Astrocyte (in vitro differentiated cells and primary cell): Measurements from ENCODE around the gene SLC25A48. TPM values are rescaled to one million over a fixed set of nuclear protein-coding genes. Genes with fewer than 3 reads are reported as not detected.

Experiments
- DNase-seq: peaks from one replicate; pipeline ENCODE4 v3.0.0-alpha.2; 2010; ENCODE audit warnings: low read depth
- FAIRE-seq: peaks from 2 replicates; lab custom pipeline; 2011; peaks lifted over from hg19 to GRCh38; lab: Jason Lieb, UNC
- H2AFZ ChIP-seq: 2 replicates; pipeline ENCODE4 v1.6.0; 2012; ENCODE audit warnings: low read depth, low read length, inconsistent platforms
- H3K27ac ChIP-seq: 2 replicates; pipeline ENCODE4 v1.5.1; 2011; ENCODE audit warnings: low read depth, low read length, inconsistent platforms
- H3K27me3 ChIP-seq: 2 replicates; pipeline ENCODE4 v1.6.0; 2011; ENCODE audit warnings: low read length, inconsistent platforms; ENCODE audit not compliant: insufficient read depth
- H3K36me3 ChIP-seq: 2 replicates; pipeline ENCODE4 v1.5.1; 2011; ENCODE audit warnings: low read length, inconsistent platforms; ENCODE audit not compliant: insufficient read depth
- H3K4me1 ChIP-seq: 2 replicates; pipeline ENCODE4 v1.5.1; 2011; ENCODE audit warnings: low read length, inconsistent platforms; ENCODE audit not compliant: insufficient read depth
- H3K4me2 ChIP-seq: 2 replicates; pipeline ENCODE4 v1.6.0; 2012; ENCODE audit warnings: low read length, inconsistent platforms
- H3K4me3 ChIP-seq: 2 replicates; pipeline ENCODE4 v1.5.1; 2011; ENCODE audit warnings: low read depth, mild to moderate bottlenecking, low read length, inconsistent platforms; ENCODE audit not compliant: insufficient read depth
- H3K79me2 ChIP-seq: 2 replicates; pipeline ENCODE4 v1.6.0; 2012; ENCODE audit warnings: mild to moderate bottlenecking, low read length, inconsistent platforms; ENCODE audit not compliant: insufficient read depth
- H3K9ac ChIP-seq: 2 replicates; pipeline ENCODE4 v1.6.0; 2012; ENCODE audit warnings: mild to moderate bottlenecking, low read length, inconsistent platforms
- H3K9me3 ChIP-seq: 2 replicates; pipeline ENCODE4 v1.5.1; 2012; ENCODE audit warnings: low read depth, mild to moderate bottlenecking, low read length, inconsistent platforms; ENCODE audit not compliant: insufficient read depth
- H4K20me1 ChIP-seq: 2 replicates; pipeline ENCODE4 v1.6.0; 2012; ENCODE audit warnings: low read length, inconsistent platforms; ENCODE audit not compliant: insufficient read depth
- H3K27ac Mint-ChIP-seq: one replicate; pipeline ENCODE4 v1.8.0; 2021; ENCODE audit warnings: mild to moderate bottlenecking, mixed read lengths; ENCODE audit not compliant: unreplicated experiment
- H3K27me3 Mint-ChIP-seq: one replicate; pipeline ENCODE4 v1.8.0; 2021; ENCODE audit warnings: low read depth, mixed read lengths; ENCODE audit not compliant: unreplicated experiment
- H3K36me3 Mint-ChIP-seq: one replicate; pipeline ENCODE4 v1.8.0; 2021; ENCODE audit warnings: low read depth, mixed read lengths; ENCODE audit not compliant: unreplicated experiment
- H3K4me1 Mint-ChIP-seq: one replicate; pipeline ENCODE4 v1.8.0; 2021; ENCODE audit warnings: low read depth, mixed read lengths; ENCODE audit not compliant: unreplicated experiment
- H3K4me3 Mint-ChIP-seq: one replicate; pipeline ENCODE4 v1.8.0; 2021; ENCODE audit warnings: mild to moderate bottlenecking, moderate library complexity, mixed read lengths; ENCODE audit not compliant: unreplicated experiment
- H3K9me3 Mint-ChIP-seq: one replicate; pipeline ENCODE4 v1.8.0; 2021; ENCODE audit warnings: mild to moderate bottlenecking, mixed read lengths; ENCODE audit not compliant: unreplicated experiment
- EZH2 ChIP-seq: IDR thresholded peaks from 2 replicates; pipeline ENCODE4 v1.6.1; 2012; ENCODE audit warnings: mild to moderate bottlenecking, low read length, inconsistent platforms; ENCODE audit not compliant: insufficient read depth
- total RNA-seq: library from RNA; stranded (reverse); gene quantifications from 2 replicates; pipeline ENCODE4 v1.2.1, GENCODE V29; 2021
- TF ChIP-seq, protein P1 (sequence below): IDR thresholded peaks from 2 replicates; pipeline ENCODE4 v1.5.1; 2011; ENCODE audit warnings: low read depth, mild to moderate bottlenecking, inconsistent platforms, low read length, moderate library complexity; ENCODE audit not compliant: insufficient read depth

The SLC25A48 gene
- total RNA-seq, 1 donor from 2014 or later = not detected

GRCh38 chr5:135823881-135824280 is 10.6 kb upstream of the SLC25A48 start:
- H3K36me3 ChIP-seq = no peaks in the 10 kb centered on the region
- no peak for TF ChIP-seq EZH2
- Mint-ChIP-seq H3K27ac (no peak overlapping the region), H3K4me1 (no peaks in the 10 kb centered on the region), H3K36me3 (no peaks in the 10 kb centered on the region), H3K9me3 (peaks cover 7% of the 10 kb centered on the region), H3K27me3 (peaks cover 59% of the 10 kb centered on the region), H3K4me3 (no peak overlapping the region)
- H4K20me1 ChIP-seq = no peaks in the 10 kb centered on the region
- no peaks in the 10 kb centered on the region for H3K4me1 ChIP-seq
- H3K27ac ChIP-seq = no peak overlapping the region
- no peak overlapping the region for H3K9ac ChIP-seq
- no peak overlapping the region for H3K4me2 ChIP-seq
- no peak for DNase-seq
- no peaks in the 10 kb centered on the region for H3K9me3 ChIP-seq
- no peak for FAIRE-seq
- no peaks in the 10 kb centered on the region for H3K79me2 ChIP-seq
- H3K27me3 ChIP-seq = no peaks in the 10 kb centered on the region
- H3K4me3 ChIP-seq = no peak overlapping the region
- no peak overlapping the region for H2AFZ ChIP-seq

GRCh38 chr5:135824541-135825041 is 9.9 kb upstream of the SLC25A48 start:
- H3K9me3 ChIP-seq = no peaks in the 10 kb centered on the region
- peaks cover 2% of the 10 kb centered on the region for H4K20me1 ChIP-seq
- Mint-ChIP-seq H3K27ac (no peak overlapping the region), H3K4me3 (no peak overlapping the region), H3K36me3 (no peaks in the 10 kb centered on the region), H3K4me1 (no peaks in the 10 kb centered on the region), H3K9me3 (peaks cover 5% of the 10 kb centered on the region), H3K27me3 (peaks cover 66% of the 10 kb centered on the region)
- peaks cover 4% of the 10 kb centered on the region for H3K27me3 ChIP-seq
- H3K9ac ChIP-seq = no peak overlapping the region
- H3K79me2 ChIP-seq = no peaks in the 10 kb centered on the region
- TF ChIP-seq, protein P1, sequence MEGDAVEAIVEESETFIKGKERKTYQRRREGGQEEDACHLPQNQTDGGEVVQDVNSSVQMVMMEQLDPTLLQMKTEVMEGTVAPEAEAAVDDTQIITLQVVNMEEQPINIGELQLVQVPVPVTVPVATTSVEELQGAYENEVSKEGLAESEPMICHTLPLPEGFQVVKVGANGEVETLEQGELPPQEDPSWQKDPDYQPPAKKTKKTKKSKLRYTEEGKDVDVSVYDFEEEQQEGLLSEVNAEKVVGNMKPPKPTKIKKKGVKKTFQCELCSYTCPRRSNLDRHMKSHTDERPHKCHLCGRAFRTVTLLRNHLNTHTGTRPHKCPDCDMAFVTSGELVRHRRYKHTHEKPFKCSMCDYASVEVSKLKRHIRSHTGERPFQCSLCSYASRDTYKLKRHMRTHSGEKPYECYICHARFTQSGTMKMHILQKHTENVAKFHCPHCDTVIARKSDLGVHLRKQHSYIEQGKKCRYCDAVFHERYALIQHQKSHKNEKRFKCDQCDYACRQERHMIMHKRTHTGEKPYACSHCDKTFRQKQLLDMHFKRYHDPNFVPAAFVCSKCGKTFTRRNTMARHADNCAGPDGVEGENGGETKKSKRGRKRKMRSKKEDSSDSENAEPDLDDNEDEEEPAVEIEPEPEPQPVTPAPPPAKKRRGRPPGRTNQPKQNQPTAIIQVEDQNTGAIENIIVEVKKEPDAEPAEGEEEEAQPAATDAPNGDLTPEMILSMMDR = no peak
- TF ChIP-seq EZH2 = no peak
- no peak overlapping the region for H3K4me2 ChIP-seq
- no peak for DNase-seq
- no peak overlapping the region for H2AFZ ChIP-seq
- no peak for FAIRE-seq
- no peaks in the 10 kb centered on the region for H3K36me3 ChIP-seq
- H3K27ac ChIP-seq = no peak overlapping the region
- H3K4me3 ChIP-seq = no peak overlapping the region
- no peaks in the 10 kb centered on the region for H3K4me1 ChIP-seq

DNA sequence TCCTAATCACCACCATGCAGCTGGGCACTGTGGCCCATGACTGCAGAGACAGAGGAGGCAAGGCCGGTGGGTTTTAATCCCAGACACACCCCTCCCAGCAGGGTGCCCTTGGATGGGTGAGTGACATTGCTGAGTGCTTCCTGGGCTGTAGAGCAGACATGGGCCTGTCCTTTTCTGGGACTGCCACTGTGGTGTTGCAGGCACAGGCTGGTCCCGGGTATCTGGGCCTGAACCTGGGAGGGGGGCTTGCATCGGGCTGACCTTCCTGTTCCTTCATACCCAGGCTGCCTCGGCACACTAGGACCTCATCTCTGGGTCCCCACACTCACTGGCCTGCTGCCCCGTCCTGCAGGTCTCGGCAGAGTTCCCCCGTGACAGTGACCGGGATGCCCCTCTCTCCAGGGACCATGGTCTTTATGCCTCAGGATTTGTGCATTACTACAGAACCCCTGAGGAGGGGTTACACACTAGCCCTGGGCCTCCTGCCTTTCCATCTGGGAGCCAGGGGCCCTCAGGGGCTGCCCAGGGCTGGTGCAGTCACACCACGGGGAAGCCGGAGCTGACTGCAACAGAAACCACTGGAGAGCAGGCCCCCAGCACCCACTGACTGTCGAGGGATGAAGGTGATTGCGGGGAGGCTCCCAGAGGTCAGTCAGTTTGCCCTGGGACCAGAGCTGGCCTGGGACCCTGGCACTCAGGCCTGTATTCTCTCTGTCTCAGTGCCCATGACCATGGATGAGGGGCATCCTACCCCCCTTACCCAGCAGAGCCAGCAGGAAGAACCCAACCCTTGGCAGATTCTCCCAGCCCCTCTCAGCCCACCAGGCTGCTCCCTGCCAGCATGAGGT is 8.9 kb upstream of the SLC25A48 start:
- no peaks in the 10 kb centered on the region for H3K36me3 ChIP-seq
- peaks cover 5% of the 10 kb centered on the region for H3K9me3 Mint-ChIP-seq

More for the DNA sequence above, 8.9 kb upstream of the SLC25A48 start:
- Histone ChIP-seq H3K4me2 (no peak overlapping the region), H3K79me2 (no peaks in the 10 kb centered on the region), H3K4me3 (no peak overlapping the region), H4K20me1 (peaks cover 2% of the 10 kb centered on the region), H3K27me3 (peaks cover 9% of the 10 kb centered on the region), H3K27ac (no peak overlapping the region), H2AFZ (no peak overlapping the region), H3K4me1 (no peaks in the 10 kb centered on the region), H3K9me3 (no peaks in the 10 kb centered on the region), H3K9ac (no peak overlapping the region)
- no peak for FAIRE-seq
- no peak for DNase-seq
- Mint-ChIP-seq H3K4me1 (no peaks in the 10 kb centered on the region), H3K27ac (no peak overlapping the region), H3K4me3 (no peak overlapping the region), H3K27me3 (peaks cover 76% of the 10 kb centered on the region), H3K36me3 (no peaks in the 10 kb centered on the region)
- no peak for TF ChIP-seq EZH2
- TF ChIP-seq, protein P1 = no peak
